Measurements from ENCODE around the gene EML6.

EML6 gene

DNA sequence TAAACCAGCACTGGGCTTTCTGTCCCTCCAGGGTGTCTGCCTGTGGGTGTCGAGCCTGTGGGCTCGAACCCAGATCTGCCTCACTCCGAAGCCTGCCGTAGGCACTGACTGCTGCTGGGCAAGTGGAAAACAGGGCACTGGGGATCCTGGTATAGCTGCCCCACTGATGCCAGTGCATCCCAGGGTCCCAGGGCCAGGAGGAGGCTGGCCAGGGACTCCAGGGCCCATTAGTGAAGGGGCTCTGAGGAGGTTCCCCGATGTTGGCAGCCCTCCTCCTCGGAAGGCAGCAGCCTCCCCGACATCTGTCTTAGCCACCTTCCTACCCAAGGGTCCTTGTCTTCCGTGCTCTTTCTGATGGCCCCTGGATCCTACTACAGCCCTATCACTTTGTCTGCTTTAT is 230.7 kb downstream of the EML6 start:
- DNase-seq: no peak

- no peak for DNase-seq
These were observed 231.4 kb downstream of the EML6 start for GRCh38 chr2:54954705-54955357.

GRCh38 chr2:54955358-54956110 is 232.1 kb downstream of the EML6 start:
- DNase-seq: peak; percentile 37

GRCh38 chr2:54956111-54956627 is 232.7 kb downstream of the EML6 start:
- no peak for DNase-seq

DNA sequence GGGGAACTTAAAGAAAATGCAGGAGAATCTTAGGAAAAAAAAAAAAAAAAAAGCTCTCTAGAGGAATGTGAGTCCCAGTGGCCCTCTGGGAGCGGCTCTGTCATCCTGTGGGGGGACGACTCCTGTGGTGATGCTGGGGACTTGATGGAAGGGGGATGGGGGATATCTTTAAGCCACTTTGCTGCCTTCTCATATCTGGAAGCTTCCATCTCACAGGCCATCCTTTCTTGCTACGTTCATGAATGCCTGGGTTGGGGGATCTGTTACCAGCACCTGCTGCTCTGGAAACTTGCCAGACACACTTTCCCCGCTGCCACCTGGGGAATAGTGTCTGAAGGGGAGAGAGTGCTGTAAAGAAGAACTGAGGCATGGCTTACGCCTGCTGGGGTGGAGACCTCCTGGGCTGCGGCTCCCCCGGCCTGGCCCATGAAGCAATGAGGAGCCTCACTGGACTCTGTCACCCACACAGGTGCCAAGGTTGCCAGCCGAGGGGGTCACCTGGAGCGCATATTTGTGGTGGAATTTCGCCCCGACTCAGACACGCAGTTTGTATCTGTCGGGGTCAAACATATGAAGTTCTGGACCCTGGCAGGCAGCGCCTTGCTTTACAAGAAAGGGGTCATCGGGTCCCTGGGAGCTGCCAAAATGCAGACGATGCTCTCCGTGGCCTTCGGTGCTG is 234.0 kb downstream of the EML6 start:
- no peak for DNase-seq

DNA sequence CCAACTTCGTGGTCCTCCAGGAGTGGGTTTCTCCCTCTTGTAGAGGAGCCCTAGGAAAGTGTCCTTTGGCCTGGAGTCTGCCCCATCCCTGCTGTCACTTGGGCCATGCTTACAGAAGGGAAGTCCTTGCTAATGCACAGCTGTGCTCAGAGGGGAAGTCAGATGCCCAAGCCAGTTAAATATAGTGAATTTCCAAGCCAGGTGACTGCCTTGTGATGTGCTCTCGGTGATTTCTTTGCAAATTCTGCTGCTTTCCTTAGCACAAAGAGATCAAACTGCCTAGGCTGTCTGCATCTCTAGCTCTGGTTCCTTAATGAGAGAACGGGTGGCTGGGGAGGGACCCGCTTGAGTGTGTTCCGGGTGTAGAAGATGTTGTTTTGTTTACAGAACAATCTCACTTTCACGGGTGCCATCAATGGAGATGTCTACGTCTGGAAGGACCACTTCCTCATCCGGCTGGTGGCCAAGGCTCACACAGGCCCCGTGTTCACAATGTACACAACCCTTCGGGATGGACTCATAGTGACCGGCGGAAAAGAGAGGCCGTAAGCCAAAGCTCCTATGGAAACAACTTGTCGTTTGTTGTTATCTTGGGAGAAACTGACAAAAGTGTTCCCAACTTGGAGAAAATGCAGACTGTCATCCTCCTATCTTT is 235.4 kb downstream of the EML6 start:
- DNase-seq: no peak

DNA sequence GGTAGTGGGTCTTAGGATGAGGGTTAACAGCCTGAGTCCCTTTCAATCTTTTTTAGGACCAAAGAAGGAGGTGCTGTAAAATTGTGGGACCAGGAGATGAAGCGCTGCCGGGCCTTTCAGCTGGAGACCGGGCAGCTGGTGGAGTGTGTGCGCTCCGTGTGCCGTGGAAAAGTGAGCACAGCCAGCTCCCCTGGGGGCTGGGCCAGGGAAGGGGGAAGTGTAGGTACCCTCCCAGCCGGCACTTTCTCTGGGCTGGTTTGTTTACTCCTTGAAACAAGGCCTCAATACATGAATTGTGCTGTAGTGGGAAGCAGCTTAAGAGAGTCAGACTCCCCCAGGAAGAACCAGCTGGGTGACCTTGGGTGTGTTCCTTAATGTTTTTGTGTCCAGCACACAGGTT is 236.7 kb downstream of the EML6 start:
- no peak for DNase-seq

DNA sequence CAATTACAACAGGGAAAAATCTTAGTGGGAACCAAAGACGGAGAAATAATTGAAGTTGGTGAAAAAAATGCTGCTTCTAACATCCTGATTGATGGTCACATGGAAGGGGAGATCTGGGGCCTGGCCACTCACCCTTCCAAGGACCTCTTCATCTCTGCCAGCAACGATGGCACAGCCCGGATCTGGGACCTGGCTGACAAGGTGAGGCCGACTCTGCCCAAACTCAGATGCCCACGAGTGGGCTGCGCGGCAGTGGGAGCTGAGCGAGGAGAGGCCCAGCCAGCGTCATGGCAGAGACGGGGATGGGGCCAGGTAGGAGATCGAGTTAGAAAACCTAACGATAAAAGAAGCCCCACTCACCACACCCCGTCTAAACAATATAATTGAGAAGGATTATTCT is 239.0 kb downstream of the EML6 start:
- no peak for DNase-seq

DNA sequence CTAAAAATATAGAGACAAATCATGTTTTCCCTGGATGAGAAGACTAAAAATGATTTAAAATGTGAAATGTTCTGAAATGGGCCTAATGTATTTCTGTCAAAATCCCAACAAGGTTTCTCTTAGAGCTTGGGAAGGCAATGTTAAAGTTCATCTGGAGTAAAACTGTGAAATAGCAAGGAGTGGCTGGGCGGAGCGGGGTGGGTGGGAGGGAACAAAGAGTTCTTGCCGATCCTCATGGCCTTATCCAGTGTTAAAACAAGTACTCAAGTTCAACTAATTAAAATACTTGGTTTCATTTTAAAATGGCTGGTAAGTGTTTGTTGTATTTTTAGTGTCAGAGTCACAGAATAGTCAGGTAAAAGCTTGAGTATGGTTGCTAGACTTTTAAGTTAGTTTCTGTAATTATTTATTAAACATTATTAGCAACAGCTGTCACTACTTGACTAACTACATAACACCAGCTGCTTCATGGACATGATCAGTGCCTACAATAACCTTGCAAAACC is 239.5 kb downstream of the EML6 start:
- DNase-seq: no peak

DNA sequence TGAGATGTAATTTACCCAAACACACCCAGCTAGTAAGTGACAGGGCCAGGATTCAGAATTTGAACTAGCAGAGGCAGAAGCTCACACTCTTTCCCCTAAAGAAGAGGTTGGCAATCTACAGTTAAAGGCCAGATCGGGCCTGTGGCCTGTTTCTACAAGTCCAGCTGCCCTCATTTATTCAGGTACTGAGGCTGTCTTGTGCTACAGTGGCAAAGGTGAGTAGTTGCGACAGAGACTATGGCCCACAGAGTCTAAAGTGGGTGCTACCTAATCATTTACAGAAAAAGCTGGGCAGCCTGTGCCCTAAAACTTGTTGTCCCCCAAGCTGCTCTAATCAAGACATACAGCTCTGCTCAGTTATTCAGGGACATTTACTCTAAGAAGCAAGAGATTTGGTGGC is 240.0 kb downstream of the EML6 start:
- no peak for DNase-seq

GRCh38 chr2:54964271-54964670 is 240.8 kb downstream of the EML6 start:
- DNase-seq: no peak

DNA sequence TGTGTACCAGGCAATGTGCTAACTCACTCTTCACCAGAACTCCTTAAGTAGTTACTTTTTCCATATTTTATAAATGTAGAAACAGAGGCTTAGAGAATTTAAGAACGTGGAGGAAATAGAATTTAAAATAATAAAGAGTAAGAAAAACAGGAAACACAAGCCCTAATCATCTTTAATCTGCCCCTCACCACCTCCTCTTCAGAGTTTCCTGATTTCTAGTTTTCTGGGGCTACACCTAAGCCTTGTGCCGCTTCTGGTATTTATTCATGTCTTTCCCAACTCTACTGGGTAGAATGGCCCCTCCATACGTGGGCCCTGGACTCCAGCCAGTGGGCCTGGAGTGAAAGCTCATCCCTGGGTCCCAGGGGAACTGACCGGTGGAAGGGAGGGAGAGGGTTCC is 241.4 kb downstream of the EML6 start:
- no peak for DNase-seq

DNA sequence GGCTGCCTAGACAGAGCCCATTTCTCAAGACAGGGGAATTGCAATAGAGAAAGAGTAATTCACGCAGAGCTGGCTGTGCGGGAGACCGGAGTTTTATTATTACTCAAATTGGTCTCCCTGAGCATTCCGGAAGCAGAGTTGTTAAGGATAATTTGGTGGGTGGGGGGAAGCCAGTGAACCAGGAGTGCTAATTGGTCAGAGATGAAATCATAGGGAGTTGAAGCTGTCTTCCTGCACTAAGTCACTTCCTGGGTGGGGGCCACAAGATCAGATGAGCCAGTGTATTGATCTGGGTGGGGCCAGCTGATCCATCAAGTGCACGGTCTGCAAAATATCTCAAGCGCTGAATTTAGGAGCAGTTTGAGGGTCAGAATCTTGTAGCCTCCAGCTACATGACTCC is 242.0 kb downstream of the EML6 start:
- DNase-seq: no peak

DNA sequence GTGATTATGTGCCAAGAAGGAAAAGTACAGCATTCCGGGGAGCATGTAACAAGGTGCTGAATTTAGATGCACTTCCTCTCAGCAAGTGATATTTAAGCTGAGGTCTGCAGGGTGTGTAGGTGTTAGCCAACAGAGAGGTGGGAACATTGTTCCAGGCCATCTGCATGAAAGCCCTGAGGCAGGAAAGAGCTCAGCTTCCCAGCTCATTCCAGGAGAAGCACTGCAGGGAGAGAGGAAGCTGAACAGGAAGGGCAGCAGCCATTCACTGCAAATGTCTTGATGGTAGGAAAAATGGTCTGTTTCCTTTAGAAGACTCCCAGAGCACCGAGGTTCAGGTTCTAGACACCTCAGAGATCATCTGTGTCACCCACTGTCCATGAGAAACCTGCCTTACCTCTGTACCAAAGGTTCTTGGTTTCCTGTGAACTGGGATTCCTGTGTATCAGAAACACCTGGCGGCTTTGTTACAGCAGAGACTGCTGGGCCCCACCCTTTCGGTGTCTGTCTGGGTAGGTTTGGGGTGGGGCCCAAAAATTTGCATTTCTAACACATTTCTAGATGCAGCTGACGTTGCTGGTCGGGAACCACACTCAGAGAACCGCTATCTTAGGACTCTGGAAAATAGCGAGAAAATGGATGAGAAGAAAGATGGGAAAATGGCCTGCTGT is 242.8 kb downstream of the EML6 start:
- no peak for DNase-seq

DNA sequence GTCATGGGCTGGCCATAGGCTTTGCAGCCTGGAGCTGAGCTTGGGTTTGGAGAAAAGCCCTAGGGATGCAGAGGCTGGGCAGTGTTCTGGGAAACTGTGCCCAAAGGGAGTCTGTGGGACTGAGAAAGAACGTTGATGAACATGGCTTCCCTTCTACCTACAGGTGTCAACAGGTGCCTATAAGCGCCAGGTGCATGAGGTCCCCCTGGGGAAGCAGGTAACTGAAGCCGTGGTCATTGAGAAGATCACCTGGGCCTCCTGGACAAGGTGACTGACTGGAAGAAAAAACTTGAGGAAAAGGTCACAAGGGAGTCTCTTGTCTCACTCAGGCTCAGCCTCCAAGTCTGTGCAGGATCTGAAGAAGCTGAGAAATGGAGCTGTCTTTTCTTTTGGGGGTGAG is 243.4 kb downstream of the EML6 start:
- no peak for DNase-seq

GRCh38 chr2:54967269-54967668 is 243.8 kb downstream of the EML6 start:
- no peak for DNase-seq

DNA sequence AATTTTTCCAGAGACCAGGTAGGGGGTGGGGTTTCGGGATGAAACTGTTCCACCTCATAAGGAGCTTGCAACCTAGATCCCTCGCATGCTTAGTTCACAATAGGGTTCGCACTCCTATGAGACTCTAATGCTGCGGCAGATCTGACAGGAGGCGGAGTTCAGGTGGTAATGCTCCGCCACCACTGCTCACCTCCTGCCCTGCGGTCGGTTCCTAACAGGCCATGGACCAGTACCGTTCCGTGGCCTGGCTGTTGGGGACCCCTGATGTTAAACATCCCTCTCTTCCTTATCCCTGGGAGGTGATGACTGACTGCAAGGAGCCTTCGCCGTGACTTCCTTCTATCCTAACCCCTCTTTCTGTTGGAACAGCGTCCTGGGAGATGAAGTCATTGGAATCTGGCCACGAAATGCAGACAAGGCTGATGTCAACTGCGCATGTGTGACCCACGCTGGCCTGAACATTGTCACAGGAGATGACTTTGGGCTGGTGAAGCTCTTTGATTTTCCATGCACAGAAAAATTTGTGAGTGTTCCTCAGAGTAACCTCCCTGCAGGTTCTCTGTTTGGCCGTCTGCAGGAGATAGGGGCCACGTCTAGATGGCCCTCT is 244.4 kb downstream of the EML6 start:
- no peak for DNase-seq

GRCh38 chr2:54968561-54969218 is 245.2 kb downstream of the EML6 start:
- DNase-seq: no peak

GRCh38 chr2:54969295-54969939 is 246.0 kb downstream of the EML6 start:
- DNase-seq: no peak

- DNase-seq: no peak
These were observed 246.5 kb downstream of the EML6 start for GRCh38 chr2:54969940-54970338.

DNA sequence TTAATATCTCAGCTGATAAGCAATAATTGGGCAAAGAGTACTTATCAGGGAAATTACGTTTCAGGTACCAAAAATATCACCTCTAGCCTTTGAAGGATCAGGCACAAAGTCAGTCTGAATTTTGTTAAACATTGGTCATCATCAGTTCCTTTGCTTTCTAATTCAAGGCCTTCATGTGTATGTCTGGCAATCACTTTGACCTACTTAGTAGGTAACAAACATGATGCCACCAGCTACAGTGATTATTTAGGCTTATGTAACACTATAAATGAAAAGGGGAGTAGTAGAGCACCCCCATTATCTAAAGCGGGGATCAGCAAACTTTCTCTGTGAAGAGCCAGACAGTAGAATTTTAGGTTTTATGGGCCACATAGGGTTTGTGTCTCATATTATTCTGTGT is 251.7 kb downstream of the EML6 start:
- no peak for DNase-seq
